Chondrocyte (in vitro differentiated cells): ENCODE results near the gene EPHA3. TPM values are rescaled to one million over a fixed set of nuclear protein-coding genes. Genes with fewer than 3 reads are reported as not detected.

Source experiments
- DNase-seq: peaks from one replicate; pipeline ENCODE4 v3.0.0; 2021; ENCODE audit warnings: mixed read lengths, low spot score
- H3K27ac Mint-ChIP-seq: one replicate; pipeline ENCODE4 v1.8.0; 2021; ENCODE audit warnings: mild to moderate bottlenecking, moderate library complexity, mixed read lengths; ENCODE audit not compliant: unreplicated experiment
- H3K27me3 Mint-ChIP-seq: 2 replicates; pipeline ENCODE4 v1.8.0; 2021; ENCODE audit warnings: low read depth, mixed read lengths
- H3K36me3 Mint-ChIP-seq: 2 replicates; pipeline ENCODE4 v1.8.0; 2021; ENCODE audit warnings: low read depth, mixed read lengths
- H3K4me1 Mint-ChIP-seq: 2 replicates; pipeline ENCODE4 v1.8.0; 2021; ENCODE audit warnings: low read depth, mild to moderate bottlenecking, mixed read lengths
- H3K4me3 Mint-ChIP-seq: one replicate; pipeline ENCODE4 v1.8.0; 2021; ENCODE audit warnings: mild to moderate bottlenecking, moderate library complexity, mixed read lengths; ENCODE audit not compliant: unreplicated experiment
- H3K9me3 Mint-ChIP-seq: 2 replicates; pipeline ENCODE4 v1.8.0; 2021; ENCODE audit warnings: low read depth, mixed read lengths
- total RNA-seq: library from RNA; stranded (reverse); gene quantifications from 3 replicates; pipeline ENCODE4 v1.2.1, GENCODE V29; 2021
- TF ChIP-seq, protein P1 (sequence below): fragments of 200-600 bp; sonication (generic); IDR thresholded peaks from 2 replicates; pipeline ENCODE4 v1.5.0; 2021; ENCODE audit warnings: antibody characterized with exemption, mild to moderate bottlenecking, moderate library complexity

Gene EPHA3
- total RNA-seq, 1 donor from 2014 or later, result 0.87 TPM

DNA sequence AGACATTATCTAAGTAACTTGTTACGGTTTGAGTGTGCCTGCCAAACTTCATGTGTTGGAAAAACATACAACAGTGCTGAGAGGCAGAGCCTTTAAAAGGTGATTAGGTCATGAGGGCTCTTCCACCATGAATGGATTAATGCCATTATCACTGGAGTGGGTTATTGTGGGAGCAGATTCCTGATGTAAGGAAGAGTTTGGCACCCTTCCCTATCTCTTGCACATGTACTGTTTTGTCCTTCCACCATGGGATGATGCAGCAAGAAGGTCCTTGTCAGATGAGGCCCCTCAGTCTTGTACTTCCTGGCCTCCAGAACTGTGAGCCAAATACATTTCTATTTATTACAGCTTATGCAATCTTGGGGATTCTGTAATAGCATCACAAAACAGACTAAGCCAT, 413.9 kb downstream of the EPHA3 start:
- H3K36me3 Mint-ChIP-seq, result no peaks in the 10 kb centered on the region
- TF ChIP-seq, protein P1, sequence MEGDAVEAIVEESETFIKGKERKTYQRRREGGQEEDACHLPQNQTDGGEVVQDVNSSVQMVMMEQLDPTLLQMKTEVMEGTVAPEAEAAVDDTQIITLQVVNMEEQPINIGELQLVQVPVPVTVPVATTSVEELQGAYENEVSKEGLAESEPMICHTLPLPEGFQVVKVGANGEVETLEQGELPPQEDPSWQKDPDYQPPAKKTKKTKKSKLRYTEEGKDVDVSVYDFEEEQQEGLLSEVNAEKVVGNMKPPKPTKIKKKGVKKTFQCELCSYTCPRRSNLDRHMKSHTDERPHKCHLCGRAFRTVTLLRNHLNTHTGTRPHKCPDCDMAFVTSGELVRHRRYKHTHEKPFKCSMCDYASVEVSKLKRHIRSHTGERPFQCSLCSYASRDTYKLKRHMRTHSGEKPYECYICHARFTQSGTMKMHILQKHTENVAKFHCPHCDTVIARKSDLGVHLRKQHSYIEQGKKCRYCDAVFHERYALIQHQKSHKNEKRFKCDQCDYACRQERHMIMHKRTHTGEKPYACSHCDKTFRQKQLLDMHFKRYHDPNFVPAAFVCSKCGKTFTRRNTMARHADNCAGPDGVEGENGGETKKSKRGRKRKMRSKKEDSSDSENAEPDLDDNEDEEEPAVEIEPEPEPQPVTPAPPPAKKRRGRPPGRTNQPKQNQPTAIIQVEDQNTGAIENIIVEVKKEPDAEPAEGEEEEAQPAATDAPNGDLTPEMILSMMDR, result no peak
- no peak overlapping the region for H3K4me3 Mint-ChIP-seq
- no peaks in the 10 kb centered on the region for H3K9me3 Mint-ChIP-seq
- peaks cover 3% of the 10 kb centered on the region for H3K27me3 Mint-ChIP-seq
- H3K27ac Mint-ChIP-seq, result no peak overlapping the region
- no peaks in the 10 kb centered on the region for H3K4me1 Mint-ChIP-seq
- DNase-seq, result no peak

DNA sequence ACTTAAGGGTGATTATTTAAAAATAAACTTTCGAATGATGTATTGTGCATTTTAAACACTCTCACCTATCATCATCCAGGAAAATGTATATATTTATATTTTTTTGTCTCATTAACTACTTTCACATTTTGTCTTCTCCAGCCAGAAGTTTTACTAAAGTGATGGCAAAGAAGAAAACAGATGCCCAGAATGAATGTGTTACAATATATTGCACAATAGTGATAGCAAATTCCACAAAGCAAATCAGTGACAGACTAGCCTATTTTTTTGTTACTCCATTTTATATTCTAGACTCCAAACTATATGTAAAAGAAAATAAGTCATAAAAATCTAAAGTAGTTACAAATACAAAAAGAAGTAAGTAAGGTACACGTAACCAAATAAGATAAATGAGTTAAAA, 414.7 kb downstream of the EPHA3 start:
- TF ChIP-seq, protein P1, result no peak
- H3K4me3 Mint-ChIP-seq, result no peak overlapping the region
- no peak overlapping the region for H3K27ac Mint-ChIP-seq
- no peak for DNase-seq
- H3K4me1 Mint-ChIP-seq, result no peaks in the 10 kb centered on the region
- H3K36me3 Mint-ChIP-seq, result no peaks in the 10 kb centered on the region
- peaks cover 1% of the 10 kb centered on the region for H3K27me3 Mint-ChIP-seq
- H3K9me3 Mint-ChIP-seq, result no peaks in the 10 kb centered on the region

DNA sequence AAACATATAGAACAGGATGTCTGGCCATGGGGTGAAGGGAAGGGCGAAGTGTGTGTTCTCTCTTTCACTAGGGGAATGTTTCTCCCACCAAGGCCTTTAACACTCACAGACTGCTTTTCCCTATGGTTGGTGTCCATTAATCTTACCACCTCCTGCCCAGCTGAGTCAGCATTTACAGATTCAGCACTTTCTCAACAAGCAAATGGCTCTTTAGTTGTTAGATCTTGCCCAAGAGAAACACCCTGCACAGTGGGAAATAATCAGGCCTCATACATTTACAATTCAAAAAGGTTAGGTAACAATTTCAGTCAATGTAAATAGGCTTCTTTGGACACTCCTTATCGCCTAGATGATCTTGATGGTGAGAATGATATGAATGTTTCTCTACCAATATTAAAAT, 418.2 kb downstream of the EPHA3 start:
- DNase-seq, result no peak
- TF ChIP-seq, protein P1, result no peak
- no peak overlapping the region for H3K27ac Mint-ChIP-seq
- H3K9me3 Mint-ChIP-seq, result no peaks in the 10 kb centered on the region
- no peaks in the 10 kb centered on the region for H3K4me1 Mint-ChIP-seq
- H3K36me3 Mint-ChIP-seq, result no peaks in the 10 kb centered on the region
- no peak overlapping the region for H3K4me3 Mint-ChIP-seq
- H3K27me3 Mint-ChIP-seq, result no peaks in the 10 kb centered on the region

DNA sequence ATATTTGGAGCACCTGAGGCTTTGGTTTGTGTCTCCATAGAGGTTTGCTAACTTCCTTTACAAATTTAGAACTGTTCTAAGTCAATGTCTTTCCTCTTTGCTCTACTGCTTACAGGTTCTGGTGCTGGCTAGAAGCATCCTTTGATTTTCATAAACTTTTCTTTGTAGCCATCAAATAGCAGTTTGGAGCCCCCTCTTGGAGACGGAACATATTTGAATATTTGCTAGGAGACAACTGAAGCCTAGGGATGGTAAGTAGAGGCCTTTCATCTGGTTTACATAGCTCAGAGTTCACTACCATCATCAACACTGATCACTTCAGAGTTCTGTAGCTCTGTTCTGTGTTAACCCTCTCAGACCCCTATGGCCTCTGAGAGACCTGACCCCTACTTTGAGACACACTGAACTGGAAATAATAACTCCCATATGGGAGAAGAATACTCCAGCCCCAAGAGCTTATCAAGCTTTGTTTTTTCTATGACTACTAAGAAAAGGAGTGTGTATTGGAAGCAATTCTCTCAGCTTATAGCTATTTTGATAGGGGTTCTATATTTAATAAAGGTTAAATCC, 420.4 kb downstream of the EPHA3 start:
- H3K27me3 Mint-ChIP-seq, result no peaks in the 10 kb centered on the region
- DNase-seq, result no peak
- TF ChIP-seq, protein P1, result peak; percentile 62
- H3K4me1 Mint-ChIP-seq, result no peaks in the 10 kb centered on the region
- no peaks in the 10 kb centered on the region for H3K36me3 Mint-ChIP-seq
- H3K27ac Mint-ChIP-seq, result no peak overlapping the region
- no peaks in the 10 kb centered on the region for H3K9me3 Mint-ChIP-seq
- no peak overlapping the region for H3K4me3 Mint-ChIP-seq
